ENCODE results near the gene LZTR1.
"Not testable (repeated sequence)": the region's sequence is repeated elsewhere in the genome, so short reads cannot be mapped to it uniquely, and the experiment has no call there.

The LZTR1 gene

GRCh38 chr22:21034989-21035388 is 52.9 kb downstream of the LZTR1 start:
- H3K4me1 ChIP-seq (ENCODE audit: control insufficient read depth in 1 of 2, insufficient read depth in 2 of 2, low read length in 2 of 2) = peaks cover 0 to 10% of the 10 kb centered on the region in 2 donors
- peaks cover 0 to 9% of the 10 kb centered on the region in 2 donors for H3K27me3 ChIP-seq (ENCODE audit: control insufficient read depth in 1 of 2, insufficient read depth in 2 of 2, low read length in 2 of 2)
- no peaks in the 10 kb centered on the region for H3K9me3 ChIP-seq (ENCODE audit: control insufficient read depth in 1 of 2, low read length in 2 of 2)
- H3K4me3 ChIP-seq (ENCODE audit: low read depth in 1 of 2, low read length in 2 of 2) = no peak overlapping the region
- H3K27ac ChIP-seq (ENCODE audit: low read depth, low read length) = no peak overlapping the region
- H3K9ac ChIP-seq (ENCODE audit: low read depth in 1 of 2, low read length in 2 of 2) = no peak overlapping the region
- H3K36me3 ChIP-seq (ENCODE audit: control insufficient read depth in 1 of 2, insufficient read depth in 2 of 2, low read length in 2 of 2) = no peaks in the 10 kb centered on the region

- Histone ChIP-seq H3K9me3 (ENCODE audit: control insufficient read depth in 1 of 2, low read length in 2 of 2) (no peaks in the 10 kb centered on the region), H3K9ac (ENCODE audit: low read depth in 1 of 2, low read length in 2 of 2) (no peak overlapping the region), H3K27me3 (ENCODE audit: control insufficient read depth in 1 of 2, insufficient read depth in 2 of 2, low read length in 2 of 2) (no peaks in the 10 kb centered on the region), H3K4me3 (ENCODE audit: low read depth in 1 of 2, low read length in 2 of 2) (no peak overlapping the region), H3K4me1 (ENCODE audit: control insufficient read depth in 1 of 2, insufficient read depth in 2 of 2, low read length in 2 of 2) (peaks cover 6 to 7% of the 10 kb centered on the region in 2 donors), H3K36me3 (ENCODE audit: control insufficient read depth in 1 of 2, insufficient read depth in 2 of 2, low read length in 2 of 2) (no peaks in the 10 kb centered on the region), H3K27ac (ENCODE audit: low read depth, low read length) (no peak overlapping the region)
These were observed 56.3 kb downstream of the LZTR1 start for GRCh38 chr22:21038405-21038804.

- H3K4me3 ChIP-seq (ENCODE audit: low read depth in 1 of 2, low read length in 2 of 2); H3K27me3 ChIP-seq (ENCODE audit: control insufficient read depth in 1 of 2, insufficient read depth in 2 of 2, low read length in 2 of 2); H3K36me3 ChIP-seq (ENCODE audit: control insufficient read depth in 1 of 2, insufficient read depth in 2 of 2, low read length in 2 of 2); H3K9ac ChIP-seq (ENCODE audit: low read depth in 1 of 2, low read length in 2 of 2); H3K27ac ChIP-seq (ENCODE audit: low read depth, low read length); H3K9me3 ChIP-seq (ENCODE audit: control insufficient read depth in 1 of 2, low read length in 2 of 2): not testable (repeated sequence)
- peaks cover 12 to 14% of the 10 kb centered on the region in 2 donors for H3K4me1 ChIP-seq (ENCODE audit: control insufficient read depth in 1 of 2, insufficient read depth in 2 of 2, low read length in 2 of 2)
These were observed 57.1 kb downstream of the LZTR1 start for GRCh38 chr22:21039158-21039557.

GRCh38 chr22:21041937-21042336 is 59.8 kb downstream of the LZTR1 start:
- Histone ChIP-seq H3K9ac (ENCODE audit: low read depth in 1 of 2, low read length in 2 of 2) (no peak overlapping the region), H3K9me3 (ENCODE audit: control insufficient read depth in 1 of 2, low read length in 2 of 2) (no peaks in the 10 kb centered on the region), H3K36me3 (ENCODE audit: control insufficient read depth in 1 of 2, insufficient read depth in 2 of 2, low read length in 2 of 2) (no peaks in the 10 kb centered on the region), H3K27me3 (ENCODE audit: control insufficient read depth in 1 of 2, insufficient read depth in 2 of 2, low read length in 2 of 2) (no peaks in the 10 kb centered on the region), H3K4me3 (ENCODE audit: low read depth in 1 of 2, low read length in 2 of 2) (no peak overlapping the region), H3K4me1 (ENCODE audit: control insufficient read depth in 1 of 2, insufficient read depth in 2 of 2, low read length in 2 of 2) (peaks cover 24 to 25% of the 10 kb centered on the region in 2 donors), H3K27ac (ENCODE audit: low read depth, low read length) (no peak overlapping the region)

- Histone ChIP-seq H3K4me1 (ENCODE audit: control insufficient read depth in 1 of 2, insufficient read depth in 2 of 2, low read length in 2 of 2) (peaks cover 24 to 25% of the 10 kb centered on the region in 2 donors), H3K9me3 (ENCODE audit: control insufficient read depth in 1 of 2, low read length in 2 of 2) (no peaks in the 10 kb centered on the region), H3K4me3 (ENCODE audit: low read depth in 1 of 2, low read length in 2 of 2) (peak overlapping the region in 1 of 2 donors; percentile 9), H3K27ac (ENCODE audit: low read depth, low read length) (no peak overlapping the region), H3K36me3 (ENCODE audit: control insufficient read depth in 1 of 2, insufficient read depth in 2 of 2, low read length in 2 of 2) (no peaks in the 10 kb centered on the region), H3K27me3 (ENCODE audit: control insufficient read depth in 1 of 2, insufficient read depth in 2 of 2, low read length in 2 of 2) (no peaks in the 10 kb centered on the region), H3K9ac (ENCODE audit: low read depth in 1 of 2, low read length in 2 of 2) (no peak overlapping the region)
These were observed 61.1 kb downstream of the LZTR1 start for GRCh38 chr22:21042978-21043859.

GRCh38 chr22:21043860-21044535 is 61.9 kb downstream of the LZTR1 start:
- Histone ChIP-seq H3K27me3 (ENCODE audit: control insufficient read depth in 1 of 2, insufficient read depth in 2 of 2, low read length in 2 of 2) (no peaks in the 10 kb centered on the region), H3K4me3 (ENCODE audit: low read depth in 1 of 2, low read length in 2 of 2) (peak overlapping the region in 1 of 2 donors; percentile 9), H3K36me3 (ENCODE audit: control insufficient read depth in 1 of 2, insufficient read depth in 2 of 2, low read length in 2 of 2) (no peaks in the 10 kb centered on the region), H3K4me1 (ENCODE audit: control insufficient read depth in 1 of 2, insufficient read depth in 2 of 2, low read length in 2 of 2) (peaks cover 24 to 25% of the 10 kb centered on the region in 2 donors), H3K27ac (ENCODE audit: low read depth, low read length) (no peak overlapping the region), H3K9ac (ENCODE audit: low read depth in 1 of 2, low read length in 2 of 2) (no peak overlapping the region), H3K9me3 (ENCODE audit: control insufficient read depth in 1 of 2, low read length in 2 of 2) (no peaks in the 10 kb centered on the region)

- H3K27ac ChIP-seq (ENCODE audit: low read depth, low read length) = no peak overlapping the region
- H3K4me1 ChIP-seq (ENCODE audit: control insufficient read depth in 1 of 2, insufficient read depth in 2 of 2, low read length in 2 of 2) = peaks cover 24 to 25% of the 10 kb centered on the region in 2 donors
- H3K27me3 ChIP-seq (ENCODE audit: control insufficient read depth in 1 of 2, insufficient read depth in 2 of 2, low read length in 2 of 2) = no peaks in the 10 kb centered on the region
- no peaks in the 10 kb centered on the region for H3K9me3 ChIP-seq (ENCODE audit: control insufficient read depth in 1 of 2, low read length in 2 of 2)
- no peaks in the 10 kb centered on the region for H3K36me3 ChIP-seq (ENCODE audit: control insufficient read depth in 1 of 2, insufficient read depth in 2 of 2, low read length in 2 of 2)
- H3K4me3 ChIP-seq (ENCODE audit: low read depth in 1 of 2, low read length in 2 of 2) = peak overlapping the region; percentile 56 to 70
- H3K9ac ChIP-seq (ENCODE audit: low read depth in 1 of 2, low read length in 2 of 2) = no peak overlapping the region
These were observed 63.0 kb downstream of the LZTR1 start for GRCh38 chr22:21044931-21045584.

GRCh38 chr22:21045585-21046294 is 63.6 kb downstream of the LZTR1 start, which contains the start of gene LRRC74B:
LRRC74B (plus strand) TSS chr22:21045946; CDS start chr22:21045987, 41 bp downstream.
- Histone ChIP-seq H3K4me3 (ENCODE audit: low read depth in 1 of 2, low read length in 2 of 2) (peak within 1 kb of the TSS; percentile 56 to 70), H3K27me3 (ENCODE audit: control insufficient read depth in 1 of 2, insufficient read depth in 2 of 2, low read length in 2 of 2) (no peaks in the 10 kb centered on the region), H3K4me1 (ENCODE audit: control insufficient read depth in 1 of 2, insufficient read depth in 2 of 2, low read length in 2 of 2) (peaks cover 24 to 25% of the 10 kb centered on the region in 2 donors), H3K27ac (ENCODE audit: low read depth, low read length) (no peak within 1 kb of the TSS), H3K36me3 (ENCODE audit: control insufficient read depth in 1 of 2, insufficient read depth in 2 of 2, low read length in 2 of 2) (no peaks in the 10 kb centered on the region), H3K9me3 (ENCODE audit: control insufficient read depth in 1 of 2, low read length in 2 of 2) (no peaks in the 10 kb centered on the region), H3K9ac (ENCODE audit: low read depth in 1 of 2, low read length in 2 of 2) (no peak within 1 kb of the TSS)

GRCh38 chr22:21047035-21047661 is 65.1 kb downstream of the LZTR1 start:
- Histone ChIP-seq H3K27me3 (ENCODE audit: control insufficient read depth in 1 of 2, insufficient read depth in 2 of 2, low read length in 2 of 2) (no peaks in the 10 kb centered on the region), H3K27ac (ENCODE audit: low read depth, low read length) (no peak overlapping the region), H3K36me3 (ENCODE audit: control insufficient read depth in 1 of 2, insufficient read depth in 2 of 2, low read length in 2 of 2) (no peaks in the 10 kb centered on the region), H3K9me3 (ENCODE audit: control insufficient read depth in 1 of 2, low read length in 2 of 2) (no peaks in the 10 kb centered on the region), H3K4me3 (ENCODE audit: low read depth in 1 of 2, low read length in 2 of 2) (no peak overlapping the region), H3K4me1 (ENCODE audit: control insufficient read depth in 1 of 2, insufficient read depth in 2 of 2, low read length in 2 of 2) (peaks cover 24 to 25% of the 10 kb centered on the region in 2 donors), H3K9ac (ENCODE audit: low read depth in 1 of 2, low read length in 2 of 2) (no peak overlapping the region)
